Heart left ventricle (tissue), 16 donors: ENCODE measurements around the gene CFAP119. TPM values are rescaled to one million over a fixed set of nuclear protein-coding genes. Genes with fewer than 3 reads are reported as not detected.

Experiments
- ATAC-seq, 4 donors: fragments of 200-7000 bp; cut with Tn5 transposase; one replicate each; pipeline ENCODE4 v1.9.1; 2020 to 2022; ENCODE audit warnings: moderate library complexity in 4 of 4, mild to moderate bottlenecking in 3 of 4, moderate number of reproducible peaks in 1 of 4
- DNase-seq, 5 donors: peaks; one replicate each; pipeline ENCODE4 v3.0.0-alpha.2; 2020
- H3K27ac ChIP-seq, 12 donors: fragments of 200-600 bp; sonication (generic) in 4 of 12; one replicate each; pipeline versions ENCODE4 v1.5.0 to v1.8.0; 2016 to 2022; ENCODE audit warnings: mild to moderate bottlenecking in 2 of 12
- H3K27me3 ChIP-seq, 9 donors: fragments of 200-600 bp; sonication (generic) in 2 of 9; one replicate each; pipeline versions ENCODE4 v1.5.1 to v1.8.0; 2016 to 2022; ENCODE audit warnings: mild to moderate bottlenecking in 3 of 9
- H3K36me3 ChIP-seq, 9 donors: fragments of 200-600 bp; sonication (generic) in 2 of 9; one replicate each; pipeline versions ENCODE4 v1.5.0 to v1.8.0; 2018 to 2022; ENCODE audit warnings: mild to moderate bottlenecking in 2 of 9
- H3K4me1 ChIP-seq, 12 donors: fragments of 200-600 bp; sonication (generic) in 4 of 12; one replicate each; pipeline versions ENCODE4 v1.5.0 to v1.8.0; 2016 to 2022; ENCODE audit warnings: mild to moderate bottlenecking in 3 of 12
- H3K4me3 ChIP-seq, 12 donors: fragments of 200-600 bp; sonication (generic) in 4 of 12; one replicate each; pipeline versions ENCODE4 v1.5.0 to v1.8.0; 2017 to 2022; ENCODE audit warnings: mild to moderate bottlenecking in 9 of 12, moderate library complexity in 4 of 12
- H3K9me3 ChIP-seq, 12 donors: fragments of 200-600 bp; sonication (generic) in 4 of 12; one replicate each; pipeline versions ENCODE4 v1.5.0 to v1.8.0; 2016 to 2022; ENCODE audit warnings: mild to moderate bottlenecking in 1 of 12
- CTCF ChIP-seq, 12 donors: fragments of 200-600 bp; sonication (generic) in 4 of 12; IDR thresholded peaks; one replicate each; pipeline versions ENCODE4 v1.5.0 to v1.8.0; 2018 to 2022; ENCODE audit warnings: antibody characterized with exemption in 12 of 12, mild to moderate bottlenecking in 5 of 12
- POLR2A ChIP-seq, 2 donors: fragments of 450-650 bp; IDR thresholded peaks; one replicate each; pipeline ENCODE4 v1.6.1; 2017; ENCODE audit warnings: antibody characterized with exemption in 2 of 2, mild to moderate bottlenecking in 2 of 2, moderate library complexity in 2 of 2
- WGBS, 4 donors: extraction: QIAGEN DNeasy Blood & Tissue Kit in 2 of 4; methylation state at CpG; one replicate each; pipeline versions ENCODE4 v1.1.5 to v1.1.7; 2013 to 2018; 5-methylcytosine and 5-hydroxymethylcytosine counted together
- intact Hi-C, 10 donors: fragments of 100-400 bp; cut with DNase I; formaldehyde crosslinking; loops; one replicate each; pipeline versions ENCODE4 v1.11.1 to v1.14.2; 2022
- polyA plus RNA-seq, 2 donors: library from polyadenylated mRNA; stranded (reverse); fragments of 200-250 nt; gene quantifications; one replicate each; pipeline ENCODE4 v1.2.3, GENCODE V29; 2013
- total RNA-seq, 9 donors: library from RNA; depleted of rRNA in 2 of 9; stranded (reverse); fragments of >200 nt in 2 of 9; fragmentation: NEBNext Ultra II Directional in 3 of 9; extraction: Animal tissue kit (Norgen Biotek cat#: 25700) in 3 of 9; gene quantifications; one replicate each; pipeline versions ENCODE4 v1.1.0 to v1.2.4, GENCODE V29; 2016 to 2023
- donor health status: ischemic (EF 13 %, LVEDD 7.1; RV severe dilation, severe dysfunction).
- donor health status: healthy with polysubstance abuse.
- donor health status: DM: no; HTN: yes; CAD: no.
- donor health status: DM: no; HTN: no; CAD: no.
- donor health status: ischemic (EF 25% LVEDD 6.9; RV normal size, moderate dysfunction).
- donor health status: ischemic (EF 25% LVEDD 5.7; RV mildly dilated, moderate dysfunction).
- donor health status: healthy.
- donor health status: DM: yes; HTN: yes; CAD: no.
- donor health status: ischemic (EF 35%, LVEDD 5.7; RV mildly dilated, moderate dysfunction).
- donor health status: nonischemic (EF 11% LVEDD 7.7; RV severe dilation, severe dysfunction).
- donor health status: DM: yes; HTN: yes; CAD: no.
- donor health status: PGD.
- donor health status: ischemic (EF 29% LVEDD 5.4; RV normal size, mild dysfunction).
- donor health status: nonischemic (EF 23%, LVEDD 6.1; RV moderate dilation, normal function).

Gene CFAP119
- total and polyA plus RNA-seq, 11 donors, result 0.48 to 2.1 (median 1.0) TPM

- no peak overlapping the region for H3K27ac ChIP-seq
- DNase-seq, result no peak
- H3K9me3 ChIP-seq, result no peaks in the 10 kb centered on the region
- H3K4me3 ChIP-seq, result no peak overlapping the region
- peaks cover 0 to 38% (median 24%) of the 10 kb centered on the region in 12 donors for H3K4me1 ChIP-seq
- peaks cover 6 to 80% (median 76%) of the 10 kb centered on the region in 9 donors for H3K36me3 ChIP-seq
- H3K27me3 ChIP-seq, result no peaks in the 10 kb centered on the region
- no peak for ATAC-seq
- intact Hi-C loops, result loop anchor here in 1 of 10 donors (5.0 kb wide), 1 partner anchor 36 kb away; no protein-coding TSS in a partner anchor
- TF ChIP-seq CTCF (IDR thresholded peaks at IDR 0.05) (no peak), POLR2A (IDR thresholded peaks at IDR 0.05) (no peak)
- WGBS, 4 donors, result 86 to 89% (median 88%) methylated on average over 13 to 14 of the region's 14 CpGs
Measured at GRCh38 chr16:30771726-30772125, 9.9 kb upstream of the CFAP119 start.

GRCh38 chr16:30769379-30770089 lies 7.7 kb upstream of the CFAP119 start:
- H3K27ac ChIP-seq, result no peak overlapping the region
- H3K36me3 ChIP-seq, result peaks cover 6 to 100% (median 97%) of the 10 kb centered on the region in 9 donors
- no peak for TF ChIP-seq CTCF (IDR thresholded peaks at IDR 0.05)
- TF ChIP-seq POLR2A (IDR thresholded peaks at IDR 0.05), result no peak
- WGBS, 4 donors, result 91 to 95% (median 94%) methylated on average over 9 to 17 of the region's 17 CpGs
- no peaks in the 10 kb centered on the region for H3K27me3 ChIP-seq
- H3K4me1 ChIP-seq, result peaks cover 0 to 36% (median 17%) of the 10 kb centered on the region in 12 donors
- ATAC-seq (no peak), DNase-seq (peak in 2 of 5 donors; percentile 11 to 15)
- no peak overlapping the region for H3K4me3 ChIP-seq
- intact Hi-C loops, result loop anchor here in 1 of 10 donors (5.0 kb wide), 1 partner anchor 38 kb away; no protein-coding TSS in a partner anchor
- no peaks in the 10 kb centered on the region for H3K9me3 ChIP-seq

- intact Hi-C loops, result no loop called here
- DNase-seq, result peak in 2 of 5 donors; percentile 3 to 14
- no peak for TF ChIP-seq POLR2A (IDR thresholded peaks at IDR 0.05)
- TF ChIP-seq CTCF (IDR thresholded peaks at IDR 0.05), result no peak
- Histone ChIP-seq H3K4me3 (no peak overlapping the region), H3K27ac (peak overlapping the region in 3 of 12 donors; percentile 72 to 85 (median 82)), H3K4me1 (peaks cover 0 to 35% (median 15%) of the 10 kb centered on the region in 12 donors), H3K9me3 (no peaks in the 10 kb centered on the region), H3K27me3 (no peaks in the 10 kb centered on the region), H3K36me3 (peaks cover 6 to 100% (median 99%) of the 10 kb centered on the region in 9 donors)
- 95 to 97% (median 96%) methylated on average over 23 of the region's 23 CpGs for WGBS, 4 donors
- ATAC-seq, result no peak
Measured at GRCh38 chr16:30768583-30769181, 6.8 kb upstream of the CFAP119 start.
